Parathyroid adenoma (tissue), 2 donors: Measurements from ENCODE around the gene RCE1.

Experiments used
- H2AFZ ChIP-seq: fragments of 300-600 bp; sonication (generic); one replicate; pipeline ENCODE4 v1.7.0; 2017; ENCODE audit warnings: antibody characterized with exemption, mild to moderate bottlenecking
- H3K27ac ChIP-seq: fragments of 300-600 bp; sonication (generic); one replicate; pipeline ENCODE4 v1.7.0; 2017
- H3K27me3 ChIP-seq: fragments of 300-600 bp; sonication (generic); one replicate; pipeline ENCODE4 v1.7.0; 2017; ENCODE audit warnings: low read length; ENCODE audit not compliant: control insufficient read depth, insufficient read depth
- H3K36me3 ChIP-seq: fragments of 300-600 bp; sonication (generic); one replicate; pipeline ENCODE4 v1.7.0; 2017; ENCODE audit warnings: low read length; ENCODE audit not compliant: control insufficient read depth, insufficient read depth
- H3K4me1 ChIP-seq: fragments of 300-600 bp; sonication (generic); one replicate; pipeline ENCODE4 v1.7.0; 2017; ENCODE audit warnings: control low read depth
- H3K4me2 ChIP-seq: fragments of 300-600 bp; sonication (generic); one replicate; pipeline ENCODE4 v1.7.0; 2017; ENCODE audit warnings: low read length
- H3K4me3 ChIP-seq: fragments of 300-600 bp; sonication (generic); one replicate; pipeline ENCODE4 v1.7.0; 2017; ENCODE audit warnings: low read depth, low read length
- H3K79me2 ChIP-seq: fragments of 300-600 bp; sonication (generic); one replicate; pipeline ENCODE4 v1.7.0; 2017; ENCODE audit warnings: control low read depth
- H3K9ac ChIP-seq: fragments of 300-600 bp; sonication (generic); one replicate; pipeline ENCODE4 v1.7.0; 2017; ENCODE audit warnings: mild to moderate bottlenecking
- H3K9me3 ChIP-seq: fragments of 300-600 bp; sonication (generic); one replicate; pipeline ENCODE4 v1.7.0; 2017; ENCODE audit warnings: low read length; ENCODE audit not compliant: control insufficient read depth
- CTCF ChIP-seq: fragments of 300-600 bp; sonication (generic); IDR thresholded peaks from one replicate; pipeline ENCODE4 v1.7.0; 2017; ENCODE audit warnings: antibody characterized with exemption, mild to moderate bottlenecking
- donor health status: primary hyperparathyroidism.

Gene RCE1

GRCh38 chr11:66853242-66854229 lies 10.3 kb downstream of the RCE1 start:
- no peak for TF ChIP-seq CTCF
- Histone ChIP-seq H3K9ac (no peak overlapping the region), H3K36me3 (no peaks in the 10 kb centered on the region), H3K4me2 (no peak overlapping the region), H3K27me3 (no peaks in the 10 kb centered on the region), H3K9me3 (no peaks in the 10 kb centered on the region), H3K4me1 (no peaks in the 10 kb centered on the region), H3K4me3 (no peak overlapping the region), H2AFZ (no peak overlapping the region), H3K79me2 (no peaks in the 10 kb centered on the region), H3K27ac (no peak overlapping the region)

- no peaks in the 10 kb centered on the region for H3K9me3 ChIP-seq
- H3K4me1 ChIP-seq: no peaks in the 10 kb centered on the region
- H2AFZ ChIP-seq: no peak overlapping the region
- no peaks in the 10 kb centered on the region for H3K36me3 ChIP-seq
- no peak overlapping the region for H3K9ac ChIP-seq
- H3K4me2 ChIP-seq: no peak overlapping the region
- no peak overlapping the region for H3K27ac ChIP-seq
- H3K79me2 ChIP-seq: no peaks in the 10 kb centered on the region
- TF ChIP-seq CTCF: no peak
- H3K4me3 ChIP-seq: no peak overlapping the region
- H3K27me3 ChIP-seq: no peaks in the 10 kb centered on the region
Observed at GRCh38 chr11:66854231-66854661, 11.0 kb downstream of the RCE1 start.

- Histone ChIP-seq H3K27ac (no peak overlapping the region), H3K27me3 (no peaks in the 10 kb centered on the region), H2AFZ (no peak overlapping the region), H3K79me2 (no peaks in the 10 kb centered on the region), H3K36me3 (no peaks in the 10 kb centered on the region), H3K4me3 (no peak overlapping the region), H3K4me1 (no peaks in the 10 kb centered on the region), H3K4me2 (no peak overlapping the region), H3K9ac (no peak overlapping the region), H3K9me3 (no peaks in the 10 kb centered on the region)
- no peak for TF ChIP-seq CTCF
Observed at GRCh38 chr11:66854729-66855211, 11.5 kb downstream of the RCE1 start.

GRCh38 chr11:66855574-66856495 lies 12.6 kb downstream of the RCE1 start:
- Histone ChIP-seq H2AFZ (peak overlapping the region; percentile 65), H3K9me3 (no peaks in the 10 kb centered on the region), H3K4me2 (peak overlapping the region; percentile 60), H3K27me3 (no peaks in the 10 kb centered on the region), H3K9ac (no peak overlapping the region), H3K36me3 (no peaks in the 10 kb centered on the region), H3K4me3 (peak overlapping the region; percentile 55), H3K27ac (peak overlapping the region; percentile 54), H3K79me2 (no peaks in the 10 kb centered on the region), H3K4me1 (no peaks in the 10 kb centered on the region)
- no peak for TF ChIP-seq CTCF
